ENCODE measurements around the gene COX7A1.
"Not testable (repeated sequence)": the region's sequence is repeated elsewhere in the genome, so short reads cannot be mapped to it uniquely, and the experiment has no call there.

Gene COX7A1

DNA sequence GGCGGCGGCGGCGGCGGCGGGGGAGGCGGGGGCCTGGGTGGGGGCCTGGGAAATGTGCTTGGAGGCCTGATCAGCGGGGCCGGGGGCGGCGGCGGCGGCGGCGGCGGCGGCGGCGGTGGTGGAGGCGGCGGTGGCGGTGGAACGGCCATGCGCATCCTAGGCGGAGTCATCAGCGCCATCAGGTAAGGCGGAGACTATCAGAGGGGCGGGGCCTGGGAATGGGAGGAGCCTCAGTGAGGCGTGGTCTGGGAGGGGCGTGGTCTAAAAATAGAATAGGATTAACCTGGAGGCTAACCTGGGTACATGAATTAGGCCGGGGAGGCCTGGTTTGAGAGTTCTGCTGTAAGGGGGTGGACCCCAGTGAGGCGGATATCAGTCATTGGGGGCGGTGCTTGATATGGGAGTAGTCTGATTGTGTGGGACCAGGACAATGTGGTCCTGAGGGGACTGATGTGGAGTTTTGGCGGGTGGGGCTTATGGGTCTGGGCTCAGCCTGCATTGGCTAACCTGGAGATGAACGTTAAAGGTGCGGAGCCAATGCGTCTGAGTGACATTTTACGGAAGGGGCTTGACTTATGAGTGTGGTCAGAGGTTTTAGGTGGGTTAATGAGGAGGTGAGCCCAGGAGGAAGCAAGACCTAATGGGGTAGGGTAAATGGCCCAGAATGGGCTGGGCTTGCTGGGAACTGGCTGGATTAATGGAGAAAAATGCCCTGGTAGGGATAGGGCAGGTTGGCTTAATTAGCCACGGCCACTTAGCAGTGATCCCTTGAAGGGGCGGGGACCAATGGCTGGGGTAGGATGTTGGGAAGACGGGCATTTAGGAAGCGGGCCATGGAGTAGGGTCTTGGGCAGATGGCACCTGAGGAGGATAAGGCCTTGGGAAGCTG, 11.0 kb downstream of the COX7A1 start:
- TF ChIP-seq, protein P1, sequence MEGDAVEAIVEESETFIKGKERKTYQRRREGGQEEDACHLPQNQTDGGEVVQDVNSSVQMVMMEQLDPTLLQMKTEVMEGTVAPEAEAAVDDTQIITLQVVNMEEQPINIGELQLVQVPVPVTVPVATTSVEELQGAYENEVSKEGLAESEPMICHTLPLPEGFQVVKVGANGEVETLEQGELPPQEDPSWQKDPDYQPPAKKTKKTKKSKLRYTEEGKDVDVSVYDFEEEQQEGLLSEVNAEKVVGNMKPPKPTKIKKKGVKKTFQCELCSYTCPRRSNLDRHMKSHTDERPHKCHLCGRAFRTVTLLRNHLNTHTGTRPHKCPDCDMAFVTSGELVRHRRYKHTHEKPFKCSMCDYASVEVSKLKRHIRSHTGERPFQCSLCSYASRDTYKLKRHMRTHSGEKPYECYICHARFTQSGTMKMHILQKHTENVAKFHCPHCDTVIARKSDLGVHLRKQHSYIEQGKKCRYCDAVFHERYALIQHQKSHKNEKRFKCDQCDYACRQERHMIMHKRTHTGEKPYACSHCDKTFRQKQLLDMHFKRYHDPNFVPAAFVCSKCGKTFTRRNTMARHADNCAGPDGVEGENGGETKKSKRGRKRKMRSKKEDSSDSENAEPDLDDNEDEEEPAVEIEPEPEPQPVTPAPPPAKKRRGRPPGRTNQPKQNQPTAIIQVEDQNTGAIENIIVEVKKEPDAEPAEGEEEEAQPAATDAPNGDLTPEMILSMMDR (IDR thresholded peaks at IDR 0.05; ENCODE audit: extremely low read depth, missing control alignments): no peak
- DNase-seq (ENCODE audit: low spot score): peak; percentile 96

DNA sequence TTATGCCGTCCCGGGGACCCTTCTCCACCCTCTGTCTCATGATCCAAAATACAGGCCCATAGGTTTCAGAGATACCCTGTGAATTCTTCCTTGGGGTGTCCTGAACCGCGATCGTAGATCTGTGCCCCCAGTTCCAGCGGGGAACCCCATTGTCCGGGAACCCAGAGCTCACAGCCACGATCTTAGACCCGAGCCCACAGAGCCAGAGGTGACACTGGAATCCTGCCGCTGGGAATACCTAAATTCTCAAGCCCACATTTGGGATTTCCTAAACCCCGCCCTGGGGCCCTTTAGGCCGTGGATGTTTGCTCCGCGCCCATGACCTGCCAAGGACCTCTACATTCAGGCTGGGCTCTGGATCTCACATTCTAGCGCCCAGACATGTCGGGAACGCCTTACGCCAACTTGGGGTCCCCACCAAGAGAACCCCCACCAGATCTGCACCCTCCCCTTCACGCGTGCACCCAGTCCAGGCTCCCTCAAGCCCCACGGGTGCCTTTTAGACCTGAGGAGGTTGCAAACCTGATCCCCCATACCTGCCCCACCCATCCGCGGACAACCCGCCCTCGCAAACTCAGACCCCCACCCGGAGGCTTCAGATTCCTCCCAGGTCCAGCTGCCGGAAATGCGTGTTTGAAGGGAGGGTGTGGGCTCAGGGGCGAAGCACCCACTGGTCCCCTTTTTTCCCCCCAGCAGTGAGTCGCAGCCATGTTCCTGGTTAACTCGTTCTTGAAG, 11.8 kb downstream of the COX7A1 start:
- peak; percentile 87 for DNase-seq (ENCODE audit: low spot score)
- TF ChIP-seq, protein P1 (IDR thresholded peaks at IDR 0.05; ENCODE audit: extremely low read depth, missing control alignments): no peak

DNA sequence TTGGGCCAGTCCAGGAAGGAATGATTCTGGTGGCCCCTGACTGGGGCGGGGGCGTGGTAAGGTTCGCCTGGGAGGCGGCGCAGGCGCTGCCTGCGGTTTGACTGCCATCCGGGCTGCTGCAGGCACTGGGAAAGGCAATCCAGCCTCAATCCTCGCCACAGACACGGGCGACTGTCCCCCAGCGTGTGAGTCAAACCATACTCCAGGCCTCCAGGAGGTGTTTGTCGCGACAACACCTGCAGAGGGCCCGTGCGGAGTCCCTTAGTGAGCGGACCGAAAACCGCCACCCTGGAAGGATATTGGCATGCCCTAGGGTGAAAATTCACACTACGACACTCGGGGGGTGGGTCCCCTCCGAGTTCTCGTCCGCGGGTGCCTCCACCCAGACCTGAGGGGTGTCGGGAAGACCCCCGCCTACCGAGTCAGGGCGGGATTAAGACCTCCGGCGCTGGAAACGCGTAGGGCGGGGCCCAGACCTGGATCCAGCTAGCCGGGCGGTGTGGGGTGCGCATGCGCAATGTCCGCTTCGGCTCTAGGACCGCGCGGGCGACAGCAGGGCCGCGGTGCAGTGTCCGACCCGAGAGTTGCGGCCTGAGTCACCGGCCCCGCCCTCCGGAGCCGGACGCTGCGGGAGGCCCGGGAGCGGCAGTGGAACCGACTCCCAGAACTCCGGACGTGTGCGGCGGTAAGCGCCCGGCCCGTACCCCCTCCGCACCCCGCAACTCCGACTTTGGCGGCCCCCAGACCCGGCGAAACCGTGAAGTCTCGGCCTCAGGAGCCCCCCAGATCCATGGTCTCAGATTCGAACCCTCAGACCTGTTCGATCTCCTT, 12.6 kb downstream of the COX7A1 start, which contains the start of gene CAPNS1:
Gene CAPNS1, plus strand, starts transcription at position 594 of the 831 bp plus-strand sequence. CDS start 946 bp downstream, outside the sequence.
- DNase-seq (ENCODE audit: low spot score): peak; percentile 98
- TF ChIP-seq, protein P1 (IDR thresholded peaks at IDR 0.05; ENCODE audit: extremely low read depth, missing control alignments): no peak

DNA sequence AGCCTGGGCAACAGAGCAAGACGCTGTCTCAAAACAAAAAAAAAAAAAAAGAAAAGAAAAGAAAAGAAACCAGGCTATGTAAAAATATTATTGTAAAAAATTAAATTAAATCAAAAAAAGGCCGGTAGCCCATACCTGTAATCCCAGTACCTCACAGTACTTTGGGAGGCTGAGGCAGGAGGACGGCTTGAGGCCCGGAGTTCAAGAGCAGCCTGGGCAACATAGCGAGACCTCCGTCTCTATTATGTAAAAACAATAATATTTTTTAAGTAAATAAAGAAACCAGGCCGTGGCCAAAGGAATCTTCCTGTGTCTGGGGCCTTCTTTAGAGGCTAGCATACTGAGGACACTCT, 13.2 kb downstream of the COX7A1 start:
- TF ChIP-seq, protein P1 (IDR thresholded peaks at IDR 0.05; ENCODE audit: extremely low read depth, missing control alignments): no peak
- no peak for DNase-seq (ENCODE audit: low spot score)

DNA sequence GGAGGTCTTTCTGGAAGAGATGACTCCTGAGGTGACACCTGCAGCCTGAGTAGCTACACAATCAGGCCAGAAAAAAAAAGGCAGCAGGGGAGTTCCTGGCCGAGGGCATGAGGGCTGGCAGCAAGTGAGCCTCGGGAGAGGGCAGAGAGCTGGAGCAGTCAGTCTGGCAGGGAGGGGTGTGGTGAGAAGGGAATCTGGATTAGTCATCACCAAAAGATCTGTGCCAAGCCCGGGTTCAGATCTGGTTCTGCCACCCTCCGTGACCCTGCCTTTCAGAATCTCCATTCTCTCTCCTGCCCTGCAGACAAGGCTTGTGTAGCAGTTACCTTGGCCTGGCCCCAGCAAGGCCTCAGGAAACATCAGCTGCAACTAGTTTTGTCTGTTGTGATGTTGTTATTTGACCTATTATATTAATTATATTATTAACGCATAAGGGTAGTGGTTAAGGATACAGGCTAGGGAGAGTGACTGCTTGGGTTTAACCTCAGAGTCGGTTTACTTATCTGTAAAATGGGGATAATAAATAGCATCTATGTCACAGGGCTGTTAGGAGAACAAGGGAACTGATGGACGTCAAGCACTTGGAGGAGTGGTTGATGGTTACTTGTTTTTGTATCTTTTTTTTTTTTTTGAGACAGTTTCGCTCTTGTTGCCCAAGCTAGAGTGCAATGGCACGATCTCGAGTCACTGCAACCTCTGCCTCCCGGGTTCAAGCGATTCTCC, 15.1 kb downstream of the COX7A1 start:
- no peak for DNase-seq (ENCODE audit: low spot score)
- TF ChIP-seq, protein P1 (IDR thresholded peaks at IDR 0.05; ENCODE audit: extremely low read depth, missing control alignments): no peak

DNA sequence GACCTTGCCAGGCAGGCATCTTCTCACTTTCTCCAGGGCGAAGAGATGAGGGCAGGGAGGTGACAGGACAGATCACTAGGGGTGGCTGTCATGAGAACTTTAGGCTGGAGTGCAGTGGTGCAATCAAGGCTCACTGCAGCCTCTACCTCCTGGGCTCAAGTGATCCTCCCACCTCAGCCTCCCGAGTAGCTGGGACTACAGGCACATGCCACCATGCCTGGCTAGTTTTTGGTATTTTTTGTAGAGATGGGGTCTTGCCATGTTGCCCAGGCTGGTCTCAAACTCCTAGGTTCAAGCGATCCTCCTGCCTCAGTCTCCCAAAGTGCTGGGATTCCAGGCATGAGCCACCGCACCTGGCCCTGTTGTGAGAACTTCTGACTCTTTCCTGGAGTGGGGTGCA, 17.4 kb downstream of the COX7A1 start:
- not testable (repeated sequence) for DNase-seq (ENCODE audit: low spot score)

DNA sequence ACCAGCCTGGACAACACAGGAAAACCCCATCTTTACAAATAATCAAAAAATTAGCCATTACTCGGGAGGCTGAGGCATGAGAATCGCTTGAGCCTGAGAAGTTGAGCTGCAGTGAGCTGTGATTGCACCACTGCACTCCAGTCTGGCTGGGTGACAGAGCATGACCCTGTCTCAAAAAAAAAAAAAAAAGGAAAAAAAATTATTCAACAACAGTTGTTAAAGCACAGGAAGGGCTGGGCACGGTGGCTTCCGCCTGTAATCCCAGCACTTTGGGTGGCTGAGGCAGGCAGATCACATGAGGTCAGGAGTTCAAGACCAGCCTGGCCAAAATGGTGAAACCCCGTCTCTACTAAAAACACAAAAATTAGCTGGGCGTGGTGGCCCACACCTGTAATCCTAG, 21.0 kb downstream of the COX7A1 start:
- not testable (repeated sequence) for DNase-seq (ENCODE audit: low spot score)
